Uterus (tissue), 2 donors: ENCODE results near the gene TMC2.

Experiments
- CTCF ChIP-seq, 4 experiments: fragments of 200-600 bp in 2 of 4; fragments of 450-650 bp in 2 of 4; sonication (generic) in 2 of 4; IDR thresholded peaks; one replicate each; pipeline ENCODE4 v1.5.1; 2016 to 2019; ENCODE audit warnings: antibody characterized with exemption in 4 of 4, mild to moderate bottlenecking in 2 of 4, moderate library complexity in 1 of 4
- POLR2A ChIP-seq, 2 donors: fragments of 450-650 bp; IDR thresholded peaks; one replicate each; pipeline ENCODE4 v1.6.1; 2016; ENCODE audit warnings: antibody characterized with exemption in 2 of 2, mild to moderate bottlenecking in 1 of 2, moderate library complexity in 1 of 2

- TF ChIP-seq CTCF (IDR thresholded peaks at IDR 0.05) (no peak), POLR2A (IDR thresholded peaks at IDR 0.05) (no peak)
Measured at GRCh38 chr20:2536560-2536986, at the start of gene TMC2.
